HUDEP-2 (cell line): Measurements from ENCODE around the gene PLCB2.

Source experiments
- DNase-seq, 76 experiments: peaks; one replicate each; lab custom pipeline; 2025; ENCODE audit not compliant: unreplicated experiment in 76 of 76; lab: John Stamatoyannopoulos, UW

PLCB2 gene

DNA sequence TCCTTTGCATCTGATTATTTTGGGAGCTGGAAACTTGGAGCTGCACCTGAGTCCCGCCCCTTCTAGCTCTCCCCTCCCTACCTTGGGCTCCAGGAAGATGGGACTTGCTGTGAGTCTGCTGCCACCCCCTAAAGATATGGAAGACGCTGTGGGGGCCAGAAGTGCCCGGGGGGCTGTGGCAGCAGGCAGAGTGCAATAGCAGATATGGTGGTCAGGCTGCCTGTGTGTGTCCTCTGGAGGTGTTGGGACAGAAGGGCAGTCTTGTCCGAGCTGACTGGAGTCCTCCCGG, 68.4 kb downstream of the PLCB2 start:
- DNase-seq: no peak

DNA sequence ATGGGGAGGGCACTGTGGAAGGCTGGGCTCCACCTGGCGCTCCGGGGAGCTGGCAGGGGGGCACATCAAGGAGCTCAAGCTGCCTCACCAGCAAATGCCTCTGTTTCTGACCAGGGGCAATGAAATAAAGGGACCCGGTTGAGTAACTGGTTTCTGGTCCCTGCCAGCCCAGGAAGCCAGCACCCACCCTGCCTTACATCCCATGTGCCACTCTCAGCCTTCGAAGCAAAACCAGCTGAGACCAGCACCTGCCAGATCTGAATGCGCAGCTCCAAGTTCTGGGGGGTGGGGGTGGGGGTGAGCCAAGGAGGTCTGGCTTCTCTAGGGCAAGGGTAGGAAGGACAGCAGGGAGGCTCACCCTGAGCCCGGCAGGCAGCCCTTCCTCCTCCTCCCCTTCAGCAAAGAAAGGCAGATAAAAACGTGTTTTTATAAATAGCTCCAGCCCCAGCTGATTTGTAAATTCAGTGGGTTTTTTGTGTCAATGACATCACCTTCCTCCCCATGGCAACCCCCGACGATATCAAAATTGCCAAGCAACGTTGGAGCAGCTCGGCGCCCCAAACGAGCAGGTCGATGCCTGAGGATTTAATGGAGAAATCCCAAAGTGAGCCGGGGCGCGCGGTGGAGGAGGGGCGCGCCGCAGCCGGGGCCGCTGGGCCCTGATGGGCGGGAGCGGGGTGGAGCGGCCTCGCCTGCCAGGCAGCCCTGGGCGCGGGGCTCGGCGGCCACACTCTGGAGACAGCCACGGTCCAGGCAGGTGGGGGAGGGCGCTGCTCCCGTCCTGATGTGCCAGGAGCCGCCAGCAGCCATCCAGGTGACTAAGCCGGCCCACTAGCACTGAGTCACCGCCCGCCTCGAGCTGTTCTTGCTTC, 69.0 kb downstream of the PLCB2 start, which contains the start of gene PAK6:
Gene PAK6 (plus strand): TSS at position 532 of the 872 bp plus-strand sequence. CDS start 25,723 bp downstream, outside the sequence.
- peak in 4 of 76 experiments; percentile 16 to 30 (median 24) for DNase-seq
